GM12892 (cell line): Measurements from ENCODE around the gene ACAA1.

Source experiments
- POLR2A ChIP-seq: IDR thresholded peaks from 2 replicates; pipeline ENCODE4 v1.6.1; 2011; ENCODE audit warnings: low read depth, low read length, control low read depth
- POLR2AphosphoS5 ChIP-seq: IDR thresholded peaks from 2 replicates; pipeline ENCODE4 v1.6.1; 2011; ENCODE audit warnings: low read depth, low read length, control low read depth

DNA sequence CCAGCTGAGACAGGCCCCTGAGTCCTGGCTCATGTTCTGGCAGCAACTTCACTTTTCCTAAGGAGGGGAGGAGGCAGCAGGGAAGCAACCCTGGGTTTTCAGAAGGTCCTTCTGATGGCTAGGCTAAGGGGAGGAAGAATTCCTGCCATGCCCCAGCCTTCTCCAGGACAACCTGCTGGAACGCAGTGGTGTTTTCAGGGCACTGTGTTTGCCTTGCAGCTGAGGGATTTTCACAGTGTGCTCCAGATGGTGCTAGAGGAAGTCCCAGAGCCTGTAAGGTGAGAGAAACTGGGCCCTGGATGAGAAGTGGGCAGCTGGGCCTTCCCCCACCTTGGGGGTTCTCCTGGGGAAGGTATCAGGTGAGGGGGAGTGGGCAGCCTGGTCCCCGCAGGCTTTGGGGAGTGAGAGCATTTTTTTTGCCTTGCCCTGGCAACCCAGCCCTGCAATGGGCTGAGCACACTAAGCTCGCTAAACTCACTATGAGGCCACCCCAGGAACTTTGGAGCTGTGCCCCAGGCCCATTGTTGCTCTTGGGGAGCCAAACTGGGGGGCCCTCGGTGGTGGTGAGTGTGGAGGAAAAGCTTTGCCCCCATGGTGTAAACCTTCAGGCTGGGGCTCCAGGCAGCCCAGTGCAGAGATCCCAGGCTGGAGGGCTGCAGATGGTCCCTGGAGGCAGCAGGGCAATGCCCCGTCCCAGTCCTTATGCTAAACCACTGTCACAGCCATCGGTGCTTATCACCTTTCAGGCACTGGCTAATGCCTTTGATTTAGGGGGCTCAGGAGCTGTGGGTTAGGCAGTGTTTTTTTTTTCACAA lies 41.1 kb downstream of the ACAA1 start:
- no peak for TF ChIP-seq POLR2AphosphoS5
- no peak for TF ChIP-seq POLR2A
